HG03571 (cell line): Measurements from ENCODE around the gene GPHB5.

Experiments used
- ATAC-seq: cut with Tn5 transposase; IDR thresholded peaks from one replicate; pipeline ENCODE4 v1.9.1; 2021; ENCODE audit not compliant: unreplicated experiment

Gene GPHB5

DNA sequence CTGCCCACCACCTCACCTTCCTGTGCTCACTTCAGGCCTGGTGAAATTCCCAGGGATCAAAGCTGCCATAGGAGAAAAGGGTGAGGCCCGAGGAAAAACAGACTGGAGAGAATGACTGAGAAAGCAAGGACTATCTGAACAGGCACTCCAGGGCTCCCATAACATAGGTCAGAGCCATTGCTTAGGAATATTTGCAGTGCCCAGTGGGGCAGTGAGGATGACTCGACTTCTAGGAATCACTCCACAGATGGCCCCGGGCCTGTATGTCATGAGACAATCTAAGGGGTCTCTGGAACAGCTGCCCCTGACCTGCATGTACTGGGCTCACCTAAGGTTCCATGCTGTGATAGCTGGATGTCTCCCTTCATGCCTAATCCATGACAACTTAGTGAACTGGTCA lies 51.6 kb downstream of the GPHB5 start:
- no peak for ATAC-seq

DNA sequence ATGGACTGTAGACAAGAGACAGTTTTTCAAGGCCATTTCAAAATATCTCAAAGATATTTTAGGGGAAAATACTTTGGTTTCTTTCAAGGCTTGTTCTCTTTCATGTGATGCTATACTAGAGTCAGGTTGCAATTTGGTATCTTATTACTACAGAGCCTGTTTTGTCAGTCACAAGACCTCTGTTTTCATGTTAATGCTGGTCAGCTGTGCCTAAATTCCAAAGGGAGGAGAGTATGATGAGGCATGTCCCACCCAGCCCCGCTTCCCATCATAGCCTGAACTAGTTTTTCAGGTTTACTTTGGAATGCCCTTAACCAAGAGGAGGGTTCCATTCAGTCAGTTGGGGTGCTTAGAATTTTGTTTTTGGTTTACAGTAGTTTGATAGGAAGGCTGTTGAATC lies 52.6 kb downstream of the GPHB5 start:
- ATAC-seq, result no peak
